GM08714 (cell line): ENCODE results near the gene ABCD3.

Experiments used
- H3K4me3 ChIP-seq: fragments of 200-500 bp; sonication (Bioruptor generic); 2 replicates; pipeline ENCODE4 v1.5.1; 2014; ENCODE audit warnings: mild to moderate bottlenecking, low read length, inconsistent platforms
- ZNF274 ChIP-seq: IDR thresholded peaks from 2 replicates; pipeline ENCODE4 v1.6.1; 2012; ENCODE audit warnings: mild to moderate bottlenecking, low read depth, low read length

Gene ABCD3

DNA sequence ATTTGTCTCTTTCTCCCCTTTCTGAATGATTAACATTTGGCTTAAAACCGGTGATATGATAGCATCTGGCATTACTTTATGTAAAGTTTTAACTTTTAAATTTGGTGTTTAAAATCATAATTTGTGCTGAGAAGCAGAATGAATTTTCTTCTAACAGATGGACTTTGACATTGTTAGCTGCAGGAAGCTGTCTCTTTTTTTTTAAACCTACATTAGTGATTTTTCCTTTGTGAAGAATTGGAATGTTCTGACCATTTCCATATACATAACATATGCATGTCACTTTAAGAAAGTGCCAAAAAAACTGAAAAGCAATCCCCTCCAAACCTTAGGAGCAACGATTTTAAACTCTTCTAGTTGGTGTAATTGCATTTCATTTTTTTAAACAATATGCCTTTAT is 101.2 kb downstream of the ABCD3 start:
- no peak for TF ChIP-seq ZNF274
- H3K4me3 ChIP-seq: no peak overlapping the region

DNA sequence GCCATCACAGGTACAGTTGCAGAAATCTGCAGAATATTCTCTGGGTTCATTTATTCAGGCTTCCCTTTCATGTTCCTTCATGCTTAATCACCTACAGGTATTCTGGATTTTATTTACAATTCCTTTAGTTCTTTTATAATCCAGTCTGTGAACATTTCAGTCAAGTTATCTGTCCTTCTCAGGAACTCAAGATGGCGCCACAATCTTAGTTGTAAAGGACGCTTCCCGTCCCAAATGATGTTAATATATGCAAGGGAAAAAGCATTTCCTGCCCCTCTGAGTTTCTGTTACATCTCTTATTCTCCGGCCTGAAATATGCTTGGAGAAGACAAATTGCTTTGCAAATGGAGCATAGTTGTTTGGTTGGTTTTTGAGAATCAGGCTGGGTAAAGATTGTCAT is 104.1 kb downstream of the ABCD3 start:
- no peak for TF ChIP-seq ZNF274
- no peak overlapping the region for H3K4me3 ChIP-seq

DNA sequence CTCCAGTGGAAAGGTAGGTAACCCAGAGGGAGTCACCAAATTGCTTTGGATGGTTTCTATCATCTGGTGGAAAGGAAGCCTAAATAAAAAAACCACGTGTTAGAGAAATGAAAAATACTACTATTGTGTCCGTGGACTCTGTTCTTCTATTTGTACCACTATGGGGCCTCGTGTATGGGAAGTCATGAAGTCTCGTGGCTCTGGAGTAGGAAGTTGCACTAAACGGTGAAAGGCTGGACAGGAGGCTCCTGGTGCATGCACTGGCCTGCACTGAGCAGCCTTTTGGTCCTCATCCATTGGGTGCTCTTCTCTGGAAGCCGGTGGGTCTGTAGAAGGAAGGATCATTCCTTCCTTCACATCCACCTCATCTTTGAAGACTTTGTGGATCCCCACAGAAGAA is 106.3 kb downstream of the ABCD3 start:
- TF ChIP-seq ZNF274: no peak
- H3K4me3 ChIP-seq: no peak overlapping the region

DNA sequence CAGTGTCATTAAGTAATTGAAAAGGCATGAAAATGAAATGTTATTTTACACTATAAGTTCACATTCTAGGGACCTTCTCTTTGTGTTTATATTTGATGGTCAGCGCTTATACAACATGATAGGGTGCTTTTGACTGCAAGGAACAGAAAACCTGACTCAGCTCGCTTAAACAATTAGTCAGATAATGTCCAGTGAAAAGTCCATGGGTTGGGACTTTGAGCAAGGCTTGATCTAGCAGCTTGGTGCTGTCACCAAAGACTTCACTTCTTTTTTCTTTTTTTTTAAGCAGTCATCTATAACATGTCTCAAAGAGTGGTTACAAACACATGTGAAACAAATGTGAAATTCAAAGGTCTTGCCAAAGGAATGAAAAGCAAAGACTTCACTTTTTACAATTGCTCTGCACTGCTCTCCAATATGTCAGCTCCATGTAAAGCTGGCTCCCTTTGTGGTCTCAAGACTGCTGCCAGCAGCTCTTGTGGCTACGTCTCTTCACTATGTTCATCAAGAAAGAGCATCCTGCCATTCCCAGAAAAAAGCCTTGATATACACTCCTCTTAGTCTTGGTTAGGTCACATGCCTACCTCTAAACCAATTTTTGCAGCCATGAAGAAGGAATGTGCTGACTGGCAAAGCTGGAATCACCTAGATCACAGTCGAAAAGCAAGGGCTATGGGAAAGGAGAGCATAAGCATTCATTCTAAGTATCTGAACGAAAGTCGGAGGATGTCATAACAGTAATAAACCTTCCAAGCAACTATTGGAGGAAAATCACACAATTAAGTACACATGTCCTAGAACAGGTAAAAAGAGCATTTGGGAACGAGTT is 108.2 kb downstream of the ABCD3 start:
- no peak overlapping the region for H3K4me3 ChIP-seq

DNA sequence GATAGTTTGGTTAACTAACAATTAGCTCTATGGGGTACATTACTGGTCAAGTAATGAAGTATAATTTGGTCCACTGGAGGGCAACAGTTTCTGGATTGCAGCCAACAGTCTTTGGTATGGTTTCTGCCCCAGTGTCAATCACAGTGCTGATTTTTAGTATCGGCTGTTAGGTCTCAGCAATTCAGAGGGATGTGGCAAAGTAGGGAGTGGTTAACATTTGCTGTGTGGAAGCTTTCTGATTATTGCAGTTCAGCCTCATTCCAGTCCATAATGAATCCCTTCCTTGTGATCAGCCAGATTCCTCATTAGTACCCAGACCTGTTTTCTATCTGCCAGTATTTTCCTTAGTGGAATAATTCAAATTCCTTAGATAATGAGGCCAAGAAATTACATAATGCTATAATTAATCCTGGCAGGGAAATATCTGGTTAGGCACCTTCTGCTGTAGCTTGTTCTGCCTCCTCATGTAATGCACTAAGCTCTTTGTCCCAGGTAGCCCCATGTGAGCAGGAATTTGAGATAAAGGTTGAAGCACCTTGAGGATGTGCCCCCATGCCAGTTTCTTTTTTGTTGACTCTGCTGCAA is 109.3 kb downstream of the ABCD3 start:
- no peak for TF ChIP-seq ZNF274
- H3K4me3 ChIP-seq: no peak overlapping the region

More for the DNA sequence above, 108.2 kb downstream of the ABCD3 start:
- TF ChIP-seq ZNF274: no peak

DNA sequence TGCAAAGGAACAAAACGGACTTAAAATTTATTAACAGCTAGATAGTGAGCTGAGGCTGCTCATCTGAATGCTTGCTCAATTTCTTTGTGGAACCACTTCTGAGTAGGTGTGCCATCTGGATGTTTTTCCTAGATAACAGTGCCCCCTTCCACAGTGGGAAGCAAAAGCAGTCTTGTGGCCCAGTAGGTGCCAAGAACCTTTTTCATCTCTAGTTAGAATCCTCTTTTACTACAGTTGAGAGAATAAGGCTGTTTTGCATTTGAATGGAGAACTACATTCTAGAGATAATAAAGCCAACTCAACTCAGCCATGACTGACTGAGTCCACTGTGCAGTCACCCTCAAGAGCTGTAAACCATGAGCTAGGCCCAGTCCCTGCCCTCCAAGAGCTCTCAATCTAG is 110.1 kb downstream of the ABCD3 start:
- TF ChIP-seq ZNF274: no peak

DNA sequence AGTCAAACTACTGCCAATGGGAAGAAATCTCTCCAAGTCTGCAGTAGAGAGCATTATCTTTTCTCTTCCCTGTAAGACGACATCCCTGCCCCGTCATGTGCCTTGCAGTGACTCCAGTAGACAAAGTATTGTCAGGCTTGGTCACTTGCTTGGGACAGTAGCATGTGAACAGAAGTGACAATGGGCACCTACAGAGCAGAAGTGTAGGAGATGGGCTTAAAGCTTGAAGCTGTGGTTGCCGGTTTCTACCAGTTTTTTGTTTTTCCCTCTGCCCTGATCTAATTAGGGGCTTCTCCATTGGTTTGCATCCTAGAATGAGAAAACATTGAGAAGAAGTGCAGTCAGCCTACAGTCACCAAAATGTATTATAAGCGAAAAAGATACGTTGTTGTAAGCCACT is 110.6 kb downstream of the ABCD3 start:
- no peak for TF ChIP-seq ZNF274
- no peak overlapping the region for H3K4me3 ChIP-seq

More for the DNA sequence above, 110.1 kb downstream of the ABCD3 start:
- H3K4me3 ChIP-seq: no peak overlapping the region

DNA sequence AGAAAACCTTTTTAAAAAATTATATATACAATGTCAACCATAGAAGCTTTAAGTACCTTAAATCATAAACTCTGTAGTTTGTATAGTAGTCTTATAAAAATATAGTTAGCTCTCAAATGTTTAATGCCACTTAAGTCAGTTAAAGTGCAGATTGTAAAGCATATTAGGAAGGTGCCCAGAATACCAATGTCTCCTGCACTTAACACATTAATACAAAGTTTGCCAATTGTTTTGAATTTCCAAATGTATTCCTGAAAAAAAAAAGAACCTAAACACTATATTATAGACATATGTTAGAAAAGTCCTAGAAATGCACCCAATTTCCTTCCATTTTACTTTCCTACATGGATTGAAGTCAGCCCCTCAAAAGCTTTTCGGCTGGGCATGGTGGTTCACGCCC is 111.2 kb downstream of the ABCD3 start:
- H3K4me3 ChIP-seq: no peak overlapping the region
- no peak for TF ChIP-seq ZNF274

DNA sequence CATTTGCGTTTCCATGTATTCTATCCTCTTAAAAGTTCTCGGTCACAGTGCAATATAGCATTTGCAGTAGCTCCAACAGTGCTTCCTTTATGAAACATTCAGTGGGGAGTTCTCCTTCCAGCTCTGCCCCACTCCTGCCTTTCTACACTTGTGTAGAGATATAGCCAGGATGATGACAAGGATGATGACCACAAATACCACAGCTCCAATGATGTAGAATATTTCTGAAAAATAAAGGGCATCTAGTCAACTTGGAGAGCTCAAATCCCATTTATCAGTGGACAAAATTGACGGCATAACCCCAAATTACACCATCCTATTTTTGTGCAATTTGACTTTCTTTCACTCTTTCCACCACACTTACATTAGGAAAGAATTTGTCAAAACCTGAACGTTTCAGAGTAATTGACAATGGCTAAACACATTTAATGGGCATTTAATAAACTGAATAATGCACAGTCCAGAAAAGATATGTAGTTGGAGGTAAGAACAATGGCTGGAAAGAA is 112.2 kb downstream of the ABCD3 start:
- no peak for TF ChIP-seq ZNF274
- no peak overlapping the region for H3K4me3 ChIP-seq

DNA sequence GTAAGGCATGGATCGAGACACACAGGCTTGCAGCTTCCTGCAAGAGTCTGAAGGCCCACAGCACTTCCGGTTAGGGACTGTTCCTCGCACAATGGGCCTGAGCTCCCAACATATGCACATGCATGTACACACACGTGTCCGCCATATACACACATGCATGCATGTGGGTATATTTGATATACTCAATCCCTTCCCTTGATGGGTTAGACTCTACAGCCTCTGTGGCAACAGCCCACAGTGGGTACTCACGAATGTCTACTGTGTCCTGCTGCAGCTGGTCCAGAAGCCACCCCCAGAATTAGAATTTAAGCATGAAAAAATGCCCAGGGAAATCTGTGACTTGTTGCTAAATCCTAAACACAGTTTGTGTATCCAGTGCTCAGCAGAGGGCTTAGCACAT is 113.5 kb downstream of the ABCD3 start:
- no peak for TF ChIP-seq ZNF274
- H3K4me3 ChIP-seq: no peak overlapping the region

DNA sequence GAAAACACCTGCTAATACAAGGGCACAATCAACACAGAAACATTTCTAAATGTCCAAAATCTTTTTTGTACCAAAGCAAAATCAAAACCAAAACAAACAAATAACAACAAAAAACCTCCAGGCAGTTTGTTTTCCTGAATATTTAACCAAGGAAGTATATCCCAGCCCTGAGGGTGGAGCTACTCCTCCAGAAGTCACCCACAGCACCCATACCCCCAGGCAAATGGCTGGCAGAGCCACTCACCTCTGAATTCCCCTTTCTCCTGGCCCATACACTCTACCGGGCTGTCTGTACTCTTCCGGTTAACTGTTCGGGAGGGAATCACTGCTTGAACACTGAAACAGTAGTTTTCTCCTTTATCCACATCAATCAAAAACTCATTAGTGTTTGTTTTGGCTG is 113.9 kb downstream of the ABCD3 start:
- no peak overlapping the region for H3K4me3 ChIP-seq
- TF ChIP-seq ZNF274: no peak

DNA sequence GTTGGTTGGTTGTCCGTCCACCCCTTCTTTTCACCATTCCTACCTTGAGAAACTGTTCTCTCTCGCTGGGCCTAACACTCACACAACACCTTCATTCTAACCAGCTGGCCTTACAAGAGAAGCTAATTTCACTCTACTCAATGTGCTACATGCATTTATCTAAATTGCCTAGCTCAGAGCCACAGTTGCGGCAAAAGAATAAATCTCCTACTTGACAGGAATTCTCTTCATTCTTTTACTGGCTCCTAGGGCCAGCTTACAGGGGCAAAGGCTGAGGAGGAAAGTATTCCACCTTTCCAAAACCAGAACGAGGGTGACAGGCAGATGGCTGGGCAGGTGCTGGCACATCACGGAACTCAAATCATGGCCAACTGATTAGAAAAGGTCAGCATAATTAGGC is 116.9 kb downstream of the ABCD3 start:
- H3K4me3 ChIP-seq: no peak overlapping the region
- TF ChIP-seq ZNF274: no peak

DNA sequence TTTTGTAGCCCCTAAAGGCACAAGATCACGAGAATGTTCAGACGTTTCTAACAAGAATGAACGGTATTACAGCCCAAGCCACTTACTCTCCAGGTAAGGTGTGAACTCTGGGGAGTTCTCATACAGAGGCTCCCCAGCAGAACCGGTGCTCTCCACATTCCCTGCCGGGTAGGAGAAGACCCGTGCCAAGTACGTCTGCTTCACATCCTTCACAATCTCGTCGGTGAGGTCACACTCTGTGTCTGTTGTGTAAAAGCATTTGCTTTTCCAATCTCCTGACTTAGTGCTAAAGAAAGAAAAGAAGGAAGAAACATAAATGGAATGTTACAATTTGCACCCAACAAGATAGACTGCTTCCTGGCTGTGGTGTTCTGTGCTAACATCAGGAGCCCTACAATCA is 117.7 kb downstream of the ABCD3 start:
- no peak overlapping the region for H3K4me3 ChIP-seq
- TF ChIP-seq ZNF274: no peak

DNA sequence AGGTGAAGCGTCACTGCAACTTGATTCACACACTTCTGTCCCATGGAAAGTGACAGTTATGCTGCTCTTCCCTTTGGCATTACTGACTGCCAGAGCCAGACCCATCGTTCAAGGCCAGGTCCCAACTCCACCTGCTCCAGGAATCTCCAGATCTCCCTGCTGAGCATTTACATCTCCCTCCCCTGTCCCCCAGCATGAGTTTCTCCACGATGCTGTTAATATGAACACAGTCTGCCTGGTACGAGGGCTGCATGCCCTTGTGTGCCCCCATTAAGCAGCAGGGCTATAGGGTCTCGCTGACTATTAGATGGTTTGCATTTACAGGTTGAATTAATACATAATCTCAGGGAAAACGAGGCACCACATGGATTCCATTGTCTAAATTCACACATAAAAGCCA is 119.1 kb downstream of the ABCD3 start:
- no peak for TF ChIP-seq ZNF274
- H3K4me3 ChIP-seq: no peak overlapping the region

DNA sequence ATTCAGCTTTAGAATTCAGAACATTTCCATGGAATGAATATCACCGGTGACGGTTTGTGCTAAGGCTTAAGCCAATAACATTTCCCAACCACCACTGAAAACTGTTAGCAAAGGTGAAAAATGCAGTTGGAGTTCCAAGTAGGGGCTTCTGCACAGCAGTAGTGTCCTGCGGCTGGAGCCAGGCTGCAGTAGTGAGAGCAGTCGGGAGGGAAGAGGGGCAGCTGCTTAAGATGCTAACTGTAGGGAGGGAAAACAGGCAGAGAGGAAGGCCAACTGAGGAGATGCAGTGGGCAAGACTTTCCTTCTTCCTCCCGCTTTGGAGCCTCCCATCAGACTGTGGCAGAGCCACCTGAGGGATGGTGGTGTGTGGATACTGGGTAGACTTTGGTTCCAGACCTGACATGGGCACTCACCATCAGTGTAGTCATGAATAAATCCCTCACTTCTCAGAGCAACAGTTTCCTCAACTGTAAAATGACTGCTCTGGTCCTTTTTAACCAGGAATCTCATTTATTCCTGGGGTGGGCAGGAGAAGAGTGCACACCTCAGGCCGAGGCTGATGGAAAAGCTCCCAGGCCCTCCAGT is 120.1 kb downstream of the ABCD3 start:
- no peak for TF ChIP-seq ZNF274
- no peak overlapping the region for H3K4me3 ChIP-seq
